ENCODE results near the gene RPS19. TPM values are rescaled to one million over a fixed set of nuclear protein-coding genes. Genes with fewer than 3 reads are reported as not detected.
A peak's percentile ranks its signal among the peaks of the same experiment; 100 is the strongest.

Gene RPS19
- total RNA-seq, 2 donors from 2014 or later, result 2,321 to 2,418 TPM

DNA sequence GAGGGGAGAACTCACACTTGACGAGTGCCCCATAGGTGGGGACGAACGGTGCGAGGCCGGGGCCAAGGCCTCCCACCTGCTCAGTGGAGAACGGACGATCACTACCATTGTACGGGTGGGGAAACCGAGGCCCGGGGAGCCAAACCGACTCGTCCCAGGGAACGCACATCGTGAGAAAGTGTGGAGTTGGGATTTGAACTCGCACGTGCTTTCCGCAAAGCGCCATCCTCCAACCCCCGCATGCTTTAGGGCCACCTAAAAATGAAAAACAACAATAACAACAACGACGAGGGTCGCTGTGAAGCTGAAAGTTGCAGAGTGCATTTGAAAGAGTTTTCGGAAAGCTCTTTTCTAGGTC lies 23.4 kb downstream of the RPS19 start:
- Mint-ChIP-seq H3K9me3 (no peaks in the 10 kb centered on the region), H3K27me3 (ENCODE audit: insufficient read depth) (peaks cover 34% of the 10 kb centered on the region), H3K4me3 (peak overlapping the region; percentile 68), H3K4me1 (peaks cover 28% of the 10 kb centered on the region), H3K36me3 (ENCODE audit: low read depth) (peaks cover 3% of the 10 kb centered on the region), H3K27ac (peak overlapping the region; percentile 88)
- Histone ChIP-seq H3K4me1 (ENCODE audit: control insufficient read depth, insufficient read depth, low read length) (no peaks in the 10 kb centered on the region), H3K27me3 (ENCODE audit: control insufficient read depth, insufficient read depth, low read length, poor library complexity, severe bottlenecking) (no peaks in the 10 kb centered on the region), H3K9me3 (ENCODE audit: control insufficient read depth, low read length) (no peaks in the 10 kb centered on the region), H3K4me3 (ENCODE audit: low read length) (peak overlapping the region; percentile 90), H3K9ac (ENCODE audit: extremely low read depth, low read length, poor library complexity, severe bottlenecking) (peak overlapping the region; percentile 61), H3K36me3 (ENCODE audit: control insufficient read depth, insufficient read depth, low read length) (no peaks in the 10 kb centered on the region), H3K27ac (ENCODE audit: low read depth, low read length) (no peak overlapping the region)
- DNase-seq, result no peak
- 3 to 14% methylated on average over 4 to 23 of the region's 23 CpGs for WGBS, 2 experiments (ENCODE audit: insufficient coverage in 1 of 2, insufficient read length in 1 of 2)
- TF ChIP-seq CTCF (conservative IDR thresholded peaks at IDR 0.05), result no peak

- Histone ChIP-seq H3K9ac (ENCODE audit: extremely low read depth, low read length, poor library complexity, severe bottlenecking) (peak overlapping the region; percentile 68), H3K9me3 (ENCODE audit: control insufficient read depth, low read length) (no peaks in the 10 kb centered on the region), H3K36me3 (ENCODE audit: control insufficient read depth, insufficient read depth, low read length) (peaks cover 3% of the 10 kb centered on the region), H3K27me3 (ENCODE audit: control insufficient read depth, insufficient read depth, low read length, poor library complexity, severe bottlenecking) (no peaks in the 10 kb centered on the region), H3K27ac (ENCODE audit: low read depth, low read length) (no peak overlapping the region), H3K4me3 (ENCODE audit: low read length) (peak overlapping the region; percentile 90), H3K4me1 (ENCODE audit: control insufficient read depth, insufficient read depth, low read length) (no peaks in the 10 kb centered on the region)
- H3K27me3 Mint-ChIP-seq (ENCODE audit: insufficient read depth), result peaks cover 29% of the 10 kb centered on the region
- peak overlapping the region; percentile 68 for H3K4me3 Mint-ChIP-seq
- no peak for TF ChIP-seq CTCF (conservative IDR thresholded peaks at IDR 0.05)
- WGBS, 2 experiments (ENCODE audit: insufficient coverage in 1 of 2, insufficient read length in 1 of 2), result 0% methylated on average over 50 to 66 of the region's 66 CpGs
- H3K27ac Mint-ChIP-seq, result peak overlapping the region; percentile 88
- peak; percentile 98 for DNase-seq
- H3K9me3 Mint-ChIP-seq, result no peaks in the 10 kb centered on the region
- H3K4me1 Mint-ChIP-seq, result peaks cover 30% of the 10 kb centered on the region
- peaks cover 7% of the 10 kb centered on the region for H3K36me3 Mint-ChIP-seq (ENCODE audit: low read depth)
These were observed 24.0 kb downstream of the RPS19 start for GRCh38 chr19:41883821-41884733.

- peaks cover 21% of the 10 kb centered on the region for H3K36me3 Mint-ChIP-seq (ENCODE audit: low read depth)
- H3K27me3 ChIP-seq (ENCODE audit: control insufficient read depth, insufficient read depth, low read length, poor library complexity, severe bottlenecking), result no peaks in the 10 kb centered on the region
- H3K27ac Mint-ChIP-seq, result peak overlapping the region; percentile 63
- H3K36me3 ChIP-seq (ENCODE audit: control insufficient read depth, insufficient read depth, low read length), result peaks cover 18% of the 10 kb centered on the region
- H3K4me1 ChIP-seq (ENCODE audit: control insufficient read depth, insufficient read depth, low read length), result no peaks in the 10 kb centered on the region
- 83 to 92% methylated on average over 7 to 13 of the region's 13 CpGs for WGBS, 2 experiments (ENCODE audit: insufficient coverage in 1 of 2, insufficient read length in 1 of 2)
- H3K9me3 ChIP-seq (ENCODE audit: control insufficient read depth, low read length), result no peaks in the 10 kb centered on the region
- no peak overlapping the region for H3K9ac ChIP-seq (ENCODE audit: extremely low read depth, low read length, poor library complexity, severe bottlenecking)
- H3K27ac ChIP-seq (ENCODE audit: low read depth, low read length), result no peak overlapping the region
- peaks cover 6% of the 10 kb centered on the region for H3K27me3 Mint-ChIP-seq (ENCODE audit: insufficient read depth)
- no peak for DNase-seq
- TF ChIP-seq CTCF (conservative IDR thresholded peaks at IDR 0.05), result no peak
- H3K4me1 Mint-ChIP-seq, result peaks cover 30% of the 10 kb centered on the region
- no peak overlapping the region for H3K4me3 ChIP-seq (ENCODE audit: low read length)
- H3K4me3 Mint-ChIP-seq, result peak overlapping the region; percentile 24
- H3K9me3 Mint-ChIP-seq, result no peaks in the 10 kb centered on the region
These were observed 27.0 kb downstream of the RPS19 start for GRCh38 chr19:41886761-41887710.

Measured in endodermal cell (in vitro differentiated cells).